8988T (cell line): ENCODE data around the gene GSTA3.
"Not testable (repeated sequence)": the region's sequence is repeated elsewhere in the genome, so short reads cannot be mapped to it uniquely, and the experiment has no call there.

Experiments used
- DNase-seq: peaks from one replicate; pipeline ENCODE4 v3.0.0; 2011

The GSTA3 gene

DNA sequence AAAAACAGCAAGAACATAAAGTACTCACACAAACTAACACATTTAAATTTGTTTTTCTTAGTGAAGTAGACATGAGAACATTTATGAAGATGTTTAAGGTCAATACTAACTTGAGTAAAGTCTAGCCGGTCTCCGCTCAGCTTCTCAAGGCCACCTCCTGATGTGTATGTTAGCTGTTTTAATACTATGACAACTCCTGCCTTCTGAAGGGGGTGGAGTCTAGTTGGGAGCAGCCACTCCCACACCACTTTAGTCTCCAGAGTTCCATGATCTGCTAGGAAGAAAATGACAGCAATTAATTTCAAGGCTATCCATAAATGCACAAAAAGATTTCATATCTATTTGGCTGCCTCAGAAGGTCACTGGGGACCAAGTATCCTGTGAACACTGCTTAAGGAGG, at the start of gene GSTA3:
TSS of gene GSTA3 (minus strand) at position 168 of the 400 bp plus-strand sequence. CDS start 3,864 bp downstream, outside the sequence.
- DNase-seq = no peak

DNA sequence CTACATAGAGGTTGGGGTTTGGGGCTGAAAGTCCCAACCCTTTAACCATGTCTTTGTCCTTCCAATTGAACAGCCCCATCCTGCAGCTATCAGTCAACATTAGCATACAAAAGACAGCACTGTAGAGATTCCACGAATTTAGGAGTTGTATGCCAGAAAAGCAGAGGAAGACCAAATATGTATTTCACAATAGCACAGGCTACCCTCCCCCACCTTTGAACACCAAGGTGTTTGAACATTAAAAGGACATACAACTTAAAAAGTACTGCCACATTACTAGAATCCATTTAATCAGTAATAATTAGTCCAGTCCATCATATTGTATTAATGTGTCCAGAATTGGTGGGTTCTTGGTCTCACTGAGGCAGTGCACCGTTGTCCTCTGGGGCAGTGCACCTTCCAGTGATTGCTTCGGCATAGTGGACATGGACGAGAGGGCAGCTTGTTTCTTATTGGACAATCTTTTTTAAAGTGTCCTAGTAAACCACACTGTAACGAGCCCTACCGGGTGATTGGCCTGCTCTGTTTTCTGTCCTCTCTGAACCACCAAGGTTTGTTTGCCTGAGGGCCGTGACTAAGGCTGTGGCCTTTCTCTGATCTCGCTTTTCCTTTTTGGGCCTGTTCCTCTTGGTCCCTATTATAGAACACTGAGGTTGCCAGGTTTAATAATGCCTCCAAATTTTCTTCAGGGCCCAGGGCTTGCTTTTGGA, 49.2 kb upstream of the GSTA3 start:
- DNase-seq = no peak

GRCh38 chr6:52955871-52956270, 46.4 kb upstream of the GSTA3 start:
- DNase-seq = no peak

GRCh38 chr6:52953911-52954839, 44.7 kb upstream of the GSTA3 start:
- DNase-seq = no peak

DNA sequence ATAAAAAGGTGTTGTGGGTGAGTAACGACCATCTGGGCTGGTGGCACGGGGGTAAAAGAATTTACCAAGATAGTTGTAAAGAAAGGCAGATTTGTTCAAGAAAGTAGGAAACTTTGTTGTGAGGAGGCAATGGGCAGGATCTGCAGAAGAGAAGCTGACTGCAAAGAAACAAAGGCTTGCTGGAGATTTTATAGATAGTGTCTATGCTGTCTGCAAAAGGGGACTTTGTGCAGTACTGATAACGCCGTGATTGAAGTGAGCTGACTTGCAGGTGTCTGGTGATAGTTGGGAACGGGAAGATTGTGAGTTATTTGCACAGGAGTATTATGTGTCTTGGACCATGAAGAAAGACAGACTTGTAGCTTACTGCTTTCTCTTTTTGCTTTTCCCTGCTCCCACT, 36.8 kb upstream of the GSTA3 start:
- no peak for DNase-seq

DNA sequence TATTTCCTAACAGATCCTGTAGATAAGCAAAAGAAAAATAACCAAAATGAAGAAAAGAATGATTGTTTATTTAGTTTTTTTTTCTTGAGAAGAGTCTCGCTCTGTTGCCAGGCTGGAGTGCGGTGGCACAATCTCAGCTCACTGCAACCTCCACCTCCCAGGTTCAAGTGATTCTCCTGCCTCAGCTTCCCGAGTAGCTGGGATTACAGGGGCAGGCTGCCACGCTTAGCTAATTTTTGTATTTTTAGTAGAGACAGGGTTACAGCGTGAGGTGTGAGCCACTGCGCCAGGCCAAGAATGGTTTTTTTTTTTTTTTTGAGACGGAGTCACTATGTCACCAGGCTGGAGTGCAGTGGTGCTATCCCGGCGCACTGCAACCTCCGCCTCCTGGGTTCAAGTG, 33.3 kb upstream of the GSTA3 start:
- DNase-seq = not testable (repeated sequence)

DNA sequence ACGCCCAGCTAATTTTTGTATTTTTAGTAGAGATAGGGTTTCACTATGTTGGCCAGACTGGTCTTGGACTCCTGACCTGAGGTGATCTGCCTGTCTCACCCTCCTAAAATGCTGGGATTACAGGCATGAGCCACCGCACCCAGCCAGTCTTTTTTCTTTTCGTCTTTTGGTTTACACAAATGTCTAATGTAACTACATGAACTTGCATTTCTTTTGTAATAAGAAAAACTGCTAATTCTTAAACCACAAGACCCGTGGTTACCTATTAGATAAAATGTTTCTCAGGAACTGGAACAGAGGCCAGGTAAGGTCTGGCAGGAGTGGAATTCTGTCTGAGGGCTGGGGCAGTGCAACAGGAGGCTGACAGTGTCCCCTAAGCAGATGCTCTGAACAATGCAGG, 32.7 kb upstream of the GSTA3 start:
- no peak for DNase-seq

DNA sequence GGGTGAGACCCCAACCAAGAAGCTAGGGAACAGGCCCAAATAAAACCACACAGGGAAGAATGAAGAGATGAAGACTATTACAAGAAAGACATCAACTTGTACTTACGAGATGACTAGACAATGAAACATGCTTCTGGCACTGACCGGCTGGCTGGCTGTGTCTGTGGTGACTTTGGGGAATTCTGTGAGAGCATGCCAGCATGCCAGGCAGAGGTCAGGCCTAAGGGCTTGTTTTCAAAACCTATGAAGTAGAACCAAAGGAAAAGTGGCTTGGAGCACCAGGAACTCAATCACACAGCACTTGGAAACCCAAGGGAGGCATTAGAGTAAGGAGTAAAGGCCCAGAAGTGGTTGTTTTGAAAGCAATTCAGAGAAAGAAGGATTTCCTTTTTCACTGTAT, 28.4 kb upstream of the GSTA3 start:
- DNase-seq = no peak

DNA sequence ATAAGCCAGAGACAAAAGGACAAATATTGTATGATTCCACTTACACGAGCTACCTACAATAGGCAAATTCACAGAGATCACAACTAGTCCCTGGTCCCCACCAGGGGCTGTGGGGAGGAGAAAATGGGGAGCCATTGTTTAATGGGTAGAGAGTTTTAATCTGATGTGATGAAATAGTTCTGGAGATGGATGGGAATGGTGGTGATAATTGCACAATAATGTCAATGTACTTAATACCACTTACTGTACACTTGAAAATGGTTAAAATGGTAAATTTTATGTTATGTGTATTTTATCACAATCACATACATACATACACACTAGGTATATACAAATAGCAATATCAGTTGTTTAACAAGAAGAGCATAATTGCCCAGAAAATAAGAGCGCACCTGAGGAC, 24.3 kb upstream of the GSTA3 start:
- no peak for DNase-seq

DNA sequence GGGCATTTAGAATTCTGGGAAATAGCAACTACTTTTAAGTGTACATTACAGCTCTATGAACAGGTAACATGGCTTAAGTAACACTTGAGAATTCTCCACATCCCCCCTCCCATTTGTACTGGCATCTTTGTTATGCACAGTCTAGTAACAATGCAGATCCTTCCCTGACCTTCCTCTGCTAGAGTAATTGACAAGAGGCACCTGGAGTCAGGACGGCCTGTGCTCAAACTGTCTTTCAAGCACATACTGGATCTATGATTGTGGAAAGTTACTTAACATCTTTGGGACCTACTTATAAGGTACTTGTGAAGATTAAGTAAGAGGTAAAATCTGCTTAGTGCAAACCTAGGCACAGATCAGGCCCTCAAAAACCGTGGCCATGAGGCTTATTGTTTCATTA, 21.9 kb upstream of the GSTA3 start:
- DNase-seq = no peak

GRCh38 chr6:52929321-52930164, 20.0 kb upstream of the GSTA3 start:
- DNase-seq = peak; percentile 35

GRCh38 chr6:52927451-52927850, 18.0 kb upstream of the GSTA3 start:
- DNase-seq = no peak

DNA sequence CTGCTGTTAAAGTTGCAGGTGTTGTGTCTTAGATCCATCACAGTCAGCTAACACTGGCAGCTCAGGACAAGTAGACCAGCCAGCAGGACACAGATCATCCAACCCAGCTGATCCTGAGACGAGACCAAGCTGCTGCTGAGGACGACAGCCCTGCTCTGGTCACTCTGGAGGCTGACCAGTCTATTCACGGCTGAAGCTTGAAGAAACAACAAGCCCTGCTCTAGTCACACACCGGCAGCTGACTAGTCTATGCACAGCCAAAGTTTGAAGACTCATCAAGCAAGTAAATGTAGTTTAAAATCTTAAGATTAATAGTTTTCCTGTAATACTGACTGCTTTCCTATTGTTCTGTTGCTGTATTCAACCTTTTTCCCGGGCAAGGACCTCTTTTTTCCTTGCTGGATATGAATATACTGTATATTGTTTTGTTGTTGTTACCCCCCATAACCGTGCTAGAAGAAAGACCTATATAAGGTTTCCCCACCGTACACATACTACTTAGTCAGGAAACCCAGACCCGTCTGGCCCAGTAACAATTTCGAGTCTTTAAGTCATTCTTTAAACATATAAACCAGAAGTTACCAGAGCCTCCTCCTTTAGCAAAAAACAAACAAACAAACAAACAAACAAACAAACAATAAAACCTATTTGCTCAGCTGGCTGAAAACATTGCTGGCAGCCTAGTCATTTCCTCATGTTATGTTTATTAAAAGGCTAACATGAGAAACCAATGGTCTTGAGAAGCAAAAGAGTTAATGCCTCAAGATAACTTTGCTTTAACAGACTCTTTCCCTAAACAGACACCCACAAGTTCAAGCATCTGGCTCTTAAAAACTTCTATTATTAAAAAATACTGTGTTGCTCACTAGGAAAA, 16.7 kb upstream of the GSTA3 start:
- no peak for DNase-seq

- no peak for DNase-seq
Observed at GRCh38 chr6:52925042-52925441, 15.5 kb upstream of the GSTA3 start.

DNA sequence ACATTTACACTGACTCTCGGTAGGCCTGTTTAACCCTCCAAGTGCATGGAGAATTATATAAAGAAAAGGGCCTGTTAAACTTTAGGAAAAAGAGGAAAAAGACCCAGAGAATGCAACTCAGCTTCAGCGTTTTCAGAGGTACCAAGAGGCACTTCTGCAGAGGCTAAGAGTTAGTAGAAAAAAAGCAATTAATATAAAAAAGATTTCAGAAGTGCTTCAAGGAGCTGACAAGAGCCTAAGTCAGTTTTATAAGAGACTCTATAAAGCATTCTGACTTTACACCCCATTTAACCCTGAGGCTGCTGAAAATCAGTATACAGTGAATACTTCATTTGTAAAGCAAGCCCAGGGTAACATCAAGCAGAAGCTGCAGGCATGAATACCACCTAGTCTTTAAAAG, 14.2 kb upstream of the GSTA3 start:
- DNase-seq = not testable (repeated sequence)

- DNase-seq = no peak
Observed at GRCh38 chr6:52922161-52922560, 12.7 kb upstream of the GSTA3 start.

- no peak for DNase-seq
Observed at GRCh38 chr6:52921743-52922142, 12.2 kb upstream of the GSTA3 start.

DNA sequence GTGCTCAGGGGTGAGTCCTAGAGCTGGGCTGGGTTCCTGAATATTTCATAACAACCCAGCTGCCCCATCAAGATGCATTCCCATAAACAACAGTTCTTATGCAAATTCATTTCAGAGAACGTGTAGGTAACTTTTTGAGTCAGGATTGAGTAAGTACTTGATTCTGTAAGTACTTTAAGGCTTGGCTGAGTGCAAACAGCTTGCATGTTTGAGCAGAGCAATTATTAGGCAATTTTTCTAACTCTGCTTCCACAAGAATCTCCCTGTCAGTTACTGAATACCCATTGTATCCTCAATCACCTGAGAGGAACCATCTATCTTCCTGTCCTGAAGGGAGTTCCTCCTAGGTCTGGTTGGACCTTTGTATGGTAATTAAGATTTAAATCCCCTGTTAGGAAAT, 10.0 kb upstream of the GSTA3 start:
- not testable (repeated sequence) for DNase-seq

DNA sequence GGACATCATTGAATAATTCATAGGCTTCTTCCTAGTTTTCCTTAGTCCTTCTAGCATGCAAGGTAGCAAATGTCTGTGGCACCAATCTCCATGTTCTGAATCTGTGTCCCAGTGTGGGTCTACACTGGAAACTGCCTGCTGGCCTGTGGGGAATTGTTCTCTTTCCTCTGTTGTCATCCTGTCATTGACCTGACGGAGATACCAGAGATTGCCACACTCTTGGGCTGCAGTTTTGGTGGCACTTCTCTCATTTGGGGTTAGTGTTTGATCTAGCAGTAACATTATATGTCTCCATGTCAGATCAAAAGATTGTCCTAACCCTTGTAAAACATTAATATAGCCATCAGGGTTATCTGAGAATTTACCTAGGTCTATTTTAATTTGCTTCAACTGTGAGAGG, 9.3 kb upstream of the GSTA3 start:
- DNase-seq = not testable (repeated sequence)

DNA sequence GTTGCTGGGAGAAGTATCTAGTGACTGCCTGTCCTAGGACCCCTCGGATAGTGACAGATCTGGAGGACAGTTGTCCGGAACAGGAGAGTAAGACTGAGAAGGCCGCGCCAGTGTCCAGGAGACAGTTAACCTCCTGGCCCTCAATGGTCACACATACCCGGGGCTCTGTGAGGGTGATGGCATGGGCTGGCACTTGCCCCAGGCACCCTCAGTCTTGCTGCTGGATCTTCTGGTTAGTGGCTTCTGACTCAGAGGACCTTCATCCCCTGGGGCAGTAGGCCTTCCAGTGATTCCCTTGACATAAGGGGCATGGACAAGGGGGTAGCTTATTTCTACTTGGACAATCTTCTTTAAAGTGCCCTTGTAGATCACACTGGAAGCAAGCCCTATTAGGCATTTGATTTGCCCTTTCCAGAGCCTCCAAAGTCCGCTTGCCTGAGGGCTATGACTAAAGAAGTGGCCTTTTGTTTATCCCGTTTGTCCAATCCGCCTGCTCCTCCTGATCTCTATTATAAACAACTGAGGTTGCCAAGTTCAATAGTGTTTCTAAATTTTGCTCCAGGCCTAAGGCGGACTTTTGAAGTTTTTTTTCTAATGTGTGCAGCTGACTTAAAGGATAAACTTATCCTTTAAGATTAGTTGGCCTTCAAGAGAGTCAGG, 8.7 kb upstream of the GSTA3 start:
- DNase-seq = not testable (repeated sequence)

- no peak for DNase-seq
Observed at GRCh38 chr6:52914516-52914915, 5.0 kb upstream of the GSTA3 start.

- no peak for DNase-seq
Observed at GRCh38 chr6:52910091-52910490, 593 bp upstream of the GSTA3 start.
